RWPE2 (cell line): ENCODE results near the gene TAF1D.
"Not testable (repeated sequence)": the region's sequence is repeated elsewhere in the genome, so short reads cannot be mapped to it uniquely, and the experiment has no call there.

ENCODE experiments used
- ATAC-seq: fragments of 200-7000 bp; cut with Tn5 transposase; 3 replicates; pipeline ENCODE4 v1.9.1; 2021; ENCODE audit warnings: low read depth
- DNase-seq: peaks from one replicate; pipeline ENCODE4 v3.0.0-alpha.2; 2020; ENCODE audit warnings: low spot score
- H3K27ac ChIP-seq: fragments of 450-650 bp; 2 replicates; pipeline ENCODE4 v1.5.1; 2017; ENCODE audit warnings: mild to moderate bottlenecking; ENCODE audit not compliant: poor library complexity, severe bottlenecking
- H3K27me3 ChIP-seq: fragments of 250-450 bp; sonication (Bioruptor Pico); 2 replicates; pipeline ENCODE4 v1.5.1; 2021; ENCODE audit warnings: mild to moderate bottlenecking, moderate library complexity; ENCODE audit not compliant: insufficient read depth, poor library complexity, severe bottlenecking
- H3K36me3 ChIP-seq: fragments of 250-450 bp; sonication (Bioruptor Pico); 2 replicates; pipeline ENCODE4 v1.5.1; 2020; ENCODE audit warnings: low read depth, mild to moderate bottlenecking, moderate library complexity
- H3K4me1 ChIP-seq: fragments of 250-450 bp; sonication (Bioruptor Pico); 2 replicates; pipeline ENCODE4 v1.5.1; 2021; ENCODE audit warnings: mild to moderate bottlenecking, moderate library complexity; ENCODE audit not compliant: insufficient read depth, poor library complexity, severe bottlenecking
- H3K4me3 ChIP-seq: fragments of 250-450 bp; sonication (Bioruptor Pico); 2 replicates; pipeline ENCODE4 v1.5.1; 2021; ENCODE audit warnings: mild to moderate bottlenecking, moderate library complexity; ENCODE audit not compliant: severe bottlenecking
- H3K9me3 ChIP-seq: fragments of 250-450 bp; sonication (Bioruptor Pico); 2 replicates; pipeline ENCODE4 v1.5.1; 2021; ENCODE audit warnings: mild to moderate bottlenecking, moderate library complexity; ENCODE audit not compliant: severe bottlenecking
- CTCF ChIP-seq: fragments of 450-650 bp; IDR thresholded peaks from one replicate; pipeline ENCODE4 v1.5.1; 2017; ENCODE audit warnings: mild to moderate bottlenecking, moderate library complexity; ENCODE audit not compliant: poor library complexity, severe bottlenecking

Gene TAF1D

GRCh38 chr11:93753241-93753640, 11.9 kb upstream of the TAF1D start:
- DNase-seq (no peak), ATAC-seq (no peak)
- Histone ChIP-seq H3K27me3 (no peaks in the 10 kb centered on the region), H3K36me3 (0 out of 2 replicates have a peak, but pooled peaks cover 3% of the 10 kb centered on the region), H3K27ac (no peak overlapping the region), H3K4me1 (no peaks in the 10 kb centered on the region), H3K9me3 (no peaks in the 10 kb centered on the region), H3K4me3 (no peak overlapping the region)
- no peak for TF ChIP-seq CTCF

- H3K9me3 ChIP-seq = no peaks in the 10 kb centered on the region
- no peaks in the 10 kb centered on the region for H3K27me3 ChIP-seq
- ATAC-seq = no peak
- 0 out of 2 replicates have a peak, but pooled peaks cover 3% of the 10 kb centered on the region for H3K36me3 ChIP-seq
- no peak overlapping the region for H3K27ac ChIP-seq
- DNase-seq = no peak
- no peak overlapping the region for H3K4me3 ChIP-seq
- H3K4me1 ChIP-seq = no peaks in the 10 kb centered on the region
- TF ChIP-seq CTCF = no peak
Measured at GRCh38 chr11:93751001-93751400, 9.7 kb upstream of the TAF1D start.

GRCh38 chr11:93747122-93747521, 5.8 kb upstream of the TAF1D start:
- H3K4me3 ChIP-seq = no peak overlapping the region
- H3K27me3 ChIP-seq = no peaks in the 10 kb centered on the region
- no peaks in the 10 kb centered on the region for H3K9me3 ChIP-seq
- no peaks in the 10 kb centered on the region for H3K36me3 ChIP-seq
- no peak overlapping the region for H3K27ac ChIP-seq
- TF ChIP-seq CTCF = no peak
- DNase-seq = no peak
- H3K4me1 ChIP-seq = no peaks in the 10 kb centered on the region
- no peak for ATAC-seq

GRCh38 chr11:93746101-93746500, 4.8 kb upstream of the TAF1D start:
- Histone ChIP-seq H3K27me3 (no peaks in the 10 kb centered on the region), H3K4me1 (no peaks in the 10 kb centered on the region), H3K36me3 (no peaks in the 10 kb centered on the region), H3K9me3 (no peaks in the 10 kb centered on the region), H3K27ac (no peak overlapping the region), H3K4me3 (no peak overlapping the region)
- ATAC-seq = no peak
- TF ChIP-seq CTCF = no peak
- no peak for DNase-seq

GRCh38 chr11:93745005-93745755, 3.9 kb upstream of the TAF1D start:
- H3K27me3 ChIP-seq, H3K9me3 ChIP-seq, H3K4me3 ChIP-seq, H3K36me3 ChIP-seq, H3K27ac ChIP-seq, H3K4me1 ChIP-seq, ATAC-seq, DNase-seq: not testable (repeated sequence)
